ENCODE results near the gene TIMP2. TPM values are rescaled to one million over a fixed set of nuclear protein-coding genes. Genes with fewer than 3 reads are reported as not detected.

Gene TIMP2
- total RNA-seq, 2 experiments from 2014 or later, result 0.54 TPM; not detected in 1

GRCh38 chr17:78838574-78839005 is 86.6 kb downstream of the TIMP2 start:
- ChIA-PET POLR2A (interaction anchor here (1.2 kb wide), 1 partner anchor 19 kb away, joined by 3 read pairs; no protein-coding TSS in a partner anchor), CTCF (ENCODE audit: unreplicated experiment) (no interaction called here)
- Histone ChIP-seq H3K9me3 (ENCODE audit: low read length) (no peaks in the 10 kb centered on the region), H3K79me2 (ENCODE audit: insufficient read depth, low read depth, low read length) (peaks cover 40% of the 10 kb centered on the region), H2AFZ (ENCODE audit: low read length) (no peak overlapping the region), H3K36me3 (ENCODE audit: insufficient read depth, low read length) (peaks cover 53% of the 10 kb centered on the region), H3K4me2 (ENCODE audit: low read length) (peak overlapping the region; percentile 89), H4K20me1 (ENCODE audit: insufficient read depth, low read length) (peaks cover 22% of the 10 kb centered on the region; the same call in 1 of the 2 replicates), H3K4me1 (ENCODE audit: insufficient read depth, low read length, poor library complexity, severe bottlenecking) (peaks cover 28% of the 10 kb centered on the region), H3K4me3 (ENCODE audit: low read depth, low read length, poor library complexity, severe bottlenecking) (peak overlapping the region; percentile 84), H3K9me2 (ENCODE audit: insufficient read depth, low read length) (no peaks in the 10 kb centered on the region), H3K27ac (ENCODE audit: low read depth, low read length, poor library complexity, severe bottlenecking) (no peak overlapping the region)
- BruUV-seq (replicated peaks), result no TSS peak
- no peak for DNase-seq (ENCODE audit: low spot score)
- intact Hi-C loops (cut with micrococcal nuclease; ENCODE audit: unreplicated experiment), result no loop called here
- no peak for TF ChIP-seq CTCF (conservative IDR thresholded peaks at IDR 0.05; ENCODE audit: low read length)
- no peak for TF ChIP-seq EZH2phosphoT487 (IDR thresholded peaks at IDR 0.05; ENCODE audit: borderline replicate concordance, low read depth, low read length)

- POLR2A ChIA-PET, result no interaction called here
Measured at GRCh38 chr17:78836420-78837021, 88.7 kb downstream of the TIMP2 start.

More at GRCh38 chr17:78836420-78837021, 88.7 kb downstream of the TIMP2 start:
- peaks cover 14% of the 10 kb centered on the region for H3K4me1 ChIP-seq (ENCODE audit: insufficient read depth, low read length, poor library complexity, severe bottlenecking)
- CTCF ChIA-PET (ENCODE audit: unreplicated experiment), result no interaction called here
- H3K9me2 ChIP-seq (ENCODE audit: insufficient read depth, low read length), result no peaks in the 10 kb centered on the region
- DNase-seq (ENCODE audit: low spot score), result no peak
- H3K27ac ChIP-seq (ENCODE audit: low read depth, low read length, poor library complexity, severe bottlenecking), result no peak overlapping the region
- no peaks in the 10 kb centered on the region for H3K9me3 ChIP-seq (ENCODE audit: low read length)
- no peak overlapping the region for H3K4me3 ChIP-seq (ENCODE audit: low read depth, low read length, poor library complexity, severe bottlenecking)
- no peak for TF ChIP-seq EZH2phosphoT487 (IDR thresholded peaks at IDR 0.05; ENCODE audit: borderline replicate concordance, low read depth, low read length)
- TF ChIP-seq CTCF (conservative IDR thresholded peaks at IDR 0.05; ENCODE audit: low read length), result no peak
- peaks cover 22% of the 10 kb centered on the region; the same call in 1 of the 2 replicates for H4K20me1 ChIP-seq (ENCODE audit: insufficient read depth, low read length)
- H3K36me3 ChIP-seq (ENCODE audit: insufficient read depth, low read length), result peaks cover 74% of the 10 kb centered on the region
- H2AFZ ChIP-seq (ENCODE audit: low read length), result no peak overlapping the region
- BruUV-seq (replicated peaks), result no TSS peak
- H3K79me2 ChIP-seq (ENCODE audit: insufficient read depth, low read depth, low read length), result peaks cover 40% of the 10 kb centered on the region
- H3K4me2 ChIP-seq (ENCODE audit: low read length), result no peak overlapping the region
- intact Hi-C loops (cut with micrococcal nuclease; ENCODE audit: unreplicated experiment), result no loop called here

Measured in OCI-LY7 (cell line).